Measurements from ENCODE around the gene GIMAP6. TPM values are rescaled to one million over a fixed set of nuclear protein-coding genes. Genes with fewer than 3 reads are reported as not detected.
"Not testable (repeated sequence)": the region's sequence is repeated elsewhere in the genome, so short reads cannot be mapped to it uniquely, and the experiment has no call there.

GIMAP6 gene
- 10 to 100 TPM; 26.5 to 27.4 TPM for total RNA-seq

GRCh38 chr7:150631866-150632864, at the start of gene GIMAP6:
Gene GIMAP6 (minus strand): TSS chr7:150632385. CDS start chr7:150630142, 2,243 bp downstream.
- ChIA-PET POLR2A (interaction anchor here (0.7 to 1.9 kb wide), 4 partner anchors 11 to 107 kb away, joined by 3 to 6 read pairs (median 3); no protein-coding TSS in a partner anchor), CTCF (interaction anchor here (1.4 to 2.0 kb wide), 2 partner anchors 11 to 183 kb away, joined by 4 read pairs; no protein-coding TSS in a partner anchor)

GRCh38 chr7:150680364-150680763, 48.2 kb upstream of the GIMAP6 start:
- POLR2A ChIA-PET, CTCF ChIA-PET: not testable (repeated sequence)

GRCh38 chr7:150678601-150679000, 46.4 kb upstream of the GIMAP6 start:
- POLR2A ChIA-PET, CTCF ChIA-PET: not testable (repeated sequence)

GRCh38 chr7:150676854-150677253, 44.7 kb upstream of the GIMAP6 start:
- CTCF ChIA-PET, POLR2A ChIA-PET: not testable (repeated sequence)

GRCh38 chr7:150676276-150676675, 44.1 kb upstream of the GIMAP6 start:
- POLR2A ChIA-PET, CTCF ChIA-PET: not testable (repeated sequence)

- ChIA-PET CTCF (no interaction called here), POLR2A (interaction anchor here (0.6 kb wide), 1 partner anchor 11 kb away, joined by 5 read pairs; no protein-coding TSS in a partner anchor)
Measured at GRCh38 chr7:150675714-150676113, 43.5 kb upstream of the GIMAP6 start.

- CTCF ChIA-PET, POLR2A ChIA-PET: not testable (repeated sequence)
Measured at GRCh38 chr7:150671798-150672585, 39.8 kb upstream of the GIMAP6 start.

GRCh38 chr7:150668977-150669376, 36.8 kb upstream of the GIMAP6 start:
- ChIA-PET CTCF (interaction anchor here (1.2 to 1.8 kb wide), 4 partner anchors 32 to 220 kb away, joined by 3 to 5 read pairs (median 4); no protein-coding TSS in a partner anchor), POLR2A (interaction anchor here (1.1 to 1.5 kb wide), 3 partner anchors 17 to 87 kb away, joined by 4 to 8 read pairs (median 6); partner anchors contain the start of genes GIMAP1 and GIMAP2)

- POLR2A ChIA-PET = interaction anchor here (0.9 to 1.5 kb wide), 4 partner anchors 17 to 87 kb away, joined by 4 to 8 read pairs (median 5); partner anchors contain the start of genes GIMAP1 and GIMAP2
- CTCF ChIA-PET = interaction anchor here (1.2 to 1.8 kb wide), 4 partner anchors 32 to 219 kb away, joined by 3 to 5 read pairs (median 4); no protein-coding TSS in a partner anchor
Measured at GRCh38 chr7:150668472-150668911, 36.3 kb upstream of the GIMAP6 start.

GRCh38 chr7:150666412-150666811, 34.2 kb upstream of the GIMAP6 start:
- ChIA-PET POLR2A (interaction anchor here (0.6 to 1.4 kb wide), 8 partner anchors 19 to 310 kb away, joined by 3 read pairs; partner anchors contain the start of genes GIMAP1, GIMAP2 and GIMAP4), CTCF (interaction anchor here (0.9 to 1.5 kb wide), 6 partner anchors 16 to 217 kb away, joined by 3 to 5 read pairs (median 3); partner anchors contain the start of gene GIMAP5)

- POLR2A ChIA-PET = interaction anchor here (0.6 to 1.4 kb wide), 4 partner anchors 67 to 215 kb away, joined by 3 read pairs; no protein-coding TSS in a partner anchor
- CTCF ChIA-PET = interaction anchor here (0.9 to 1.5 kb wide), 6 partner anchors 16 to 217 kb away, joined by 3 to 5 read pairs (median 3); partner anchors contain the start of gene GIMAP5
Measured at GRCh38 chr7:150665896-150666295, 33.7 kb upstream of the GIMAP6 start.

GRCh38 chr7:150665089-150665748, 33.0 kb upstream of the GIMAP6 start:
- ChIA-PET CTCF (interaction anchor here (0.9 to 1.5 kb wide), 5 partner anchors 15 to 216 kb away, joined by 3 to 5 read pairs (median 3); no protein-coding TSS in a partner anchor), POLR2A (interaction anchor here (1.1 to 1.4 kb wide), 3 partner anchors 67 to 214 kb away, joined by 3 read pairs; no protein-coding TSS in a partner anchor)

GRCh38 chr7:150663802-150664494, 31.8 kb upstream of the GIMAP6 start:
- POLR2A ChIA-PET = interaction anchor here (0.6 to 0.7 kb wide), 2 partner anchors 142 to 418 kb away, joined by 3 to 4 read pairs; no protein-coding TSS in a partner anchor
- CTCF ChIA-PET = no interaction called here

GRCh38 chr7:150662821-150663220, 30.6 kb upstream of the GIMAP6 start:
- POLR2A ChIA-PET, CTCF ChIA-PET: not testable (repeated sequence)

- ChIA-PET CTCF (no interaction called here), POLR2A (no interaction called here)
Measured at GRCh38 chr7:150660939-150661613, 28.9 kb upstream of the GIMAP6 start.

GRCh38 chr7:150657526-150657925, 25.3 kb upstream of the GIMAP6 start:
- CTCF ChIA-PET = interaction anchor here (1.5 kb wide), 1 partner anchor 209 kb away, joined by 3 read pairs; no protein-coding TSS in a partner anchor
- POLR2A ChIA-PET = no interaction called here

- POLR2A ChIA-PET = no interaction called here
- CTCF ChIA-PET = no interaction called here
Measured at GRCh38 chr7:150656047-150656446, 23.9 kb upstream of the GIMAP6 start.
